Omental fat pad (tissue), 4 donors: ENCODE measurements around the gene FGFRL1. TPM values are rescaled to one million over a fixed set of nuclear protein-coding genes. Genes with fewer than 3 reads are reported as not detected.

Experiments used
- ATAC-seq: fragments of 150-250 bp; one replicate; pipeline ENCODE4 v1.9.1; 2016; ENCODE audit warnings: mild to moderate bottlenecking, moderate library complexity; ENCODE audit not compliant: low FRiP score
- DNase-seq: peaks from one replicate; pipeline ENCODE4 v3.0.0-alpha.2; 2019; ENCODE audit warnings: low spot score
- total RNA-seq, 4 donors: library from RNA; depleted of rRNA; stranded (reverse); fragments of >200 nt; gene quantifications; one replicate each; pipeline ENCODE4 v1.1.0, GENCODE V29; 2016
- TF ChIP-seq, protein P1 (sequence below), 3 donors: fragments of 450-650 bp; IDR thresholded peaks; one replicate each; pipeline ENCODE4 v1.5.1; 2016 to 2017; ENCODE audit warnings: antibody characterized with exemption in 3 of 3, mild to moderate bottlenecking in 3 of 3, moderate library complexity in 2 of 3

Gene FGFRL1
- total RNA-seq, 4 donors from 2014 or later = 25.1 to 91.7 (median 68.8) TPM

DNA sequence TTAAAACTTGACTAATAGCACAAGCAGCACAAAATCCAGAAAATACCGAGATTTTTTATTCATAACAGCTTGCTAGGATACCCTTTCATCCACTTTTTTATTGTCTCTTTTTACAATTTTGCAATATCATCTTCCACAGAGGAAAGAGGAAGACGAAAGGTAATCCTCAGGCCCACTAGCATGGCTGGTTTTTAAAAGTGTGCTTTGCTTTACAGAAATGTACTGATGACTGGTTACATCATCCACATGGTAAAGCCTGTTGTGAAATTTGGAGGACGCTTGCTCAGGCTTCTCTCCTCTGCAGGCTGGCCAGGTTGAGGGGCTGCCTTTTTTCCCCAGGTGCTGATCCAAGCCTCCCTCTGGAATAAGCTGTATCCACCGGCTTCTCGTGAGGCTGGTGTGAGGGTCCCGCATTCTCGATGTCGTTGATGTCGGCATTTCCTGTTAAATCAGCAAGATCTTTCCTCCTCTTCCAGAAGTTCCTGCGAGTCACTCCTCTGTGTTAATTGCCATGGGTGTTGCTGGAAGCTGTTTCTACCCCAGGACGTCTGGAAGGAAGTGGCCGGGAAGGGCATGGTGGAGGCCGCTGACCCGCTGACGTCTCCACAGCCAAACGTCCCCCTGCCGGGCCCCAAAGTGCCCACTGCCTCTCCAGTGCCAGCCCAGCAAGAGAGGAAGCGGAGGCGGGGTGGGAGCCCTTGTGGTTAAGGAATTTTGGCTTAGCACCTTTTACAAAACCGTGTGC lies 32.3 kb upstream of the FGFRL1 start:
- TF ChIP-seq, protein P1, sequence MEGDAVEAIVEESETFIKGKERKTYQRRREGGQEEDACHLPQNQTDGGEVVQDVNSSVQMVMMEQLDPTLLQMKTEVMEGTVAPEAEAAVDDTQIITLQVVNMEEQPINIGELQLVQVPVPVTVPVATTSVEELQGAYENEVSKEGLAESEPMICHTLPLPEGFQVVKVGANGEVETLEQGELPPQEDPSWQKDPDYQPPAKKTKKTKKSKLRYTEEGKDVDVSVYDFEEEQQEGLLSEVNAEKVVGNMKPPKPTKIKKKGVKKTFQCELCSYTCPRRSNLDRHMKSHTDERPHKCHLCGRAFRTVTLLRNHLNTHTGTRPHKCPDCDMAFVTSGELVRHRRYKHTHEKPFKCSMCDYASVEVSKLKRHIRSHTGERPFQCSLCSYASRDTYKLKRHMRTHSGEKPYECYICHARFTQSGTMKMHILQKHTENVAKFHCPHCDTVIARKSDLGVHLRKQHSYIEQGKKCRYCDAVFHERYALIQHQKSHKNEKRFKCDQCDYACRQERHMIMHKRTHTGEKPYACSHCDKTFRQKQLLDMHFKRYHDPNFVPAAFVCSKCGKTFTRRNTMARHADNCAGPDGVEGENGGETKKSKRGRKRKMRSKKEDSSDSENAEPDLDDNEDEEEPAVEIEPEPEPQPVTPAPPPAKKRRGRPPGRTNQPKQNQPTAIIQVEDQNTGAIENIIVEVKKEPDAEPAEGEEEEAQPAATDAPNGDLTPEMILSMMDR (IDR thresholded peaks at IDR 0.05) = no peak
- peak; percentile 36 for ATAC-seq

DNA sequence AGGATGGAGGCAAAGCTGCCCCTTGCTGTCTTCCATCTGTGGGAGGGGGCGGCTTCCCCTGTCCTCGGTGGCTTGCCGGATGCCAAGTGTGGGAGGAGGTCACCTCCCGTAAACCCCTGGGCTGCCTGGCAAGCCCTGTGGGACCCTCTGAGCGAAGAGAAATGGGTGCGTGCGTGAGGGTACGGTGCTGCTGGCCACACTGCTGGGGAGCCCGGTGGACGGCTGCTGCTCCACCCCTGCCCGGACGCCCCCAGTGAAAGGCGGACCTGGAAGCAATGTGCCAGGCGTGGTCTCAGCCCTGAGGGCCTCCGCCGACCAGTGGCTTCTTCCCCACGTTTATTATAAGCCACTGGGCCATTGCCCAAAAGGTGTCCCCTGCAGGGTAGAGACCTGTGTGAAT lies 29.1 kb upstream of the FGFRL1 start:
- ATAC-seq (no peak), DNase-seq (no peak)
- TF ChIP-seq, protein P1 (IDR thresholded peaks at IDR 0.05) = no peak

More for the DNA sequence above, 32.3 kb upstream of the FGFRL1 start:
- no peak for DNase-seq

DNA sequence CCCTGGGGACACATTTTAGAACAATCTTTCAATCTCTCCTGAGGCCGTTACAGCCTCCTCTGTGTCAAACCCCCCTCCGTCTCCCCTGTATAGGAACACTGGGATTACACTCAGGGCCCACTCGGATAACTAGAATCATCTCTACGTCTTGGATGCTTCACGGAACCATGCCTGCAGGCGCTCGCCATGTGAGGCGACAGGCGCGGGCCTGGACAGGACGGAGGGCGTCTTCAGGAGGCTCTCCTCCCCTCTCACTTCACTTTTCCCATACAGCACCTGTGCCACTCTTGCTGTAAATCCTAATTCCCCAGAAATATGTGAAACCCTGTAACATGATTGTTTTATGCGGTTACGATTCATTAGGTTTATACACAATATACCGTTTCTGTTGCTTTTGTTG lies 28.6 kb upstream of the FGFRL1 start:
- no peak for ATAC-seq

DNA sequence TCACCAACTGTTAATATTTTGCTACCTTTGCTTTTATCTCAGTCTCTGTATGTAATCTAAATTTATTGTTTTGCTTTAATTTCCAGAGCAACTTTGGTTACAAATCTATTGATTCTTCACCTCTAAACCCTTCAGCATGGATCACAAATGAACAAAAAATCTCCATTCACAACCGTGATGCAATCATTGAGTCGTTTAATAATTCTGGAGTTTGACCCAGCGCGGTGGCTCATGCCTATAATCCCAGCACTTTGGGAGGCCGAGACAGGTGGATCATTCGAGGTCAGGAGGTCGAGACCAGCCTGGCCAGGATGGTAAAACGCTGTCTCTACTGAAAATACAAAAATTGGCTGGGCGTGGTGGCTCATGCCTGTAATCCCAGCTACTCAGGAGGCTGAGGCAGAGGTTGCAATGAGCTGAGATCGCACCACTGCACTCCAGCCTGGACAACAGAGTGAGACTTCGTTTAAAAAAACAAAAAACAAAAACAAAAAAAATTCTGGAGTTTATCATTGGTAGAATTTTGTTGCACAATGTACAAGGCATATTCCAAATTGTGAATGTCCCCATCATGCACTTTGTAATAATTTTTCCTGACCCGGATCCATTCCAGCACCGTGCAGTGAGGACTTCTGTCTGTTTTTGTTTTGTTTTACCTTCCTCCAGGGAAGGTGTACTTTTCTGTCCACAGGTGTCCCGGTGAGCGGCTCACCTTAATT lies 26.9 kb upstream of the FGFRL1 start:
- TF ChIP-seq, protein P1 (IDR thresholded peaks at IDR 0.05) = no peak
- ATAC-seq (no peak), DNase-seq (no peak)

More for the DNA sequence above, 28.6 kb upstream of the FGFRL1 start:
- TF ChIP-seq, protein P1 (IDR thresholded peaks at IDR 0.05) = no peak
- DNase-seq = no peak

DNA sequence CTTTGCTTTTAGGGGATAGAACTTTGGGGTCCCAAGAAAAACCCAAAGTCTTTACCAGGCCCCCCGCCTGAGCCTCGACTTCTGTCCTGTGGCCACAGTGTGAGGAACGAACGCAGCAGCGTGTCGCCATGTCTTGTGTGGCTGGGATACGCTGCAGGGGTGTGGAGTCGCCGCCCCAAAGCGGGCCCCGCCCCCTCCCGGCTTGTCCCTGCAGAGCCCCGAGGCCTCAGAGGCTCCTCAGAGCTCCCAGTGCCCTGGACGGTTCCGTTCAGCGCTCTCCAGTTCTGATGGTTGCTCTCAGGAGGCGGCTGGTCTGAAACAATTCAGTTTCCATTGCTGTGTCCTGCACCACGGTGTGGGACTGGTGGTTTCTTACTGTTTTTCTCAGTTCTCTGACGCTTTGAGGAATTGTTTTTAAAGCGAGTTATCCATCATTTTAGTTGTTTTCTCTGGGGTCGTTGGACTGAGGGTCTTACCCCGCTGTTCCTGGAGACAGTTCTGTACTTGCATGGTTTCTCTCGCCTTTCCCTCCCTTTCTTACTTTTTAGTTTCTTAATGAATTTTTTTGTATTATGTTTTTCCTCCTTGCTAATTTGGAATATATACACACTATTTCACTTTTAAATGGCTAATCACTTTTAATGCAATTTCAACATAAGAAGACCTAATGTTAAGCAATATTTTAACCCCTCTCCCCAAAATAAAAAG lies 26.1 kb upstream of the FGFRL1 start:
- TF ChIP-seq, protein P1 (IDR thresholded peaks at IDR 0.05) = no peak
- ATAC-seq (no peak), DNase-seq (no peak)

DNA sequence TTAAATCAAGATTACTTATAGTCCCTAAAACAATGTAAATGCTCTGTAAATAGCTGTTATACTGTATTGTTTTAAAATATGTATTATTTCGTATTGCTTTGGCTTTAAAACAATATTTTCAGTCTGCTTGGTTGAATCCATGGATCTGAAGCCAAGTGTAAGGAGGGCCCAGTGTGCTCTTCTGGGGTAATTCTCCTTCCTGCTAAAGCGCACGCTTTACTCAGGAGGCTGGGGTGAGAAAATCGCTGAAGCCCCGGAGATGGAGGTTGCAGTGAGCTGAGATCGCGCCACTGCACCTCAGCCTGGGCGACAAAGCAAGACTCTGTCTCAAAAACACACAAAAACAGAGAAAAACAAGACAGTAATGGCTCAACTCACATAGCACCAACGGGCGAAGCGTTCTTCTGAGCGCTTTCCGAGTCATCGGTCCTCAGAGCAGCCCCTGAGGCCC lies 25.0 kb upstream of the FGFRL1 start:
- no peak for DNase-seq
- TF ChIP-seq, protein P1 (IDR thresholded peaks at IDR 0.05) = no peak
- no peak for ATAC-seq
